Gastrocnemius medialis (tissue), 4 donors: Measurements from ENCODE around the gene EMC8. TPM values are rescaled to one million over a fixed set of nuclear protein-coding genes. Genes with fewer than 3 reads are reported as not detected.

Experiments used
- ATAC-seq, 2 donors: fragments of 150-250 bp; one replicate each; pipeline ENCODE4 v1.9.1; 2016
- DNase-seq, 2 donors: peaks; one replicate each; pipeline ENCODE4 v3.0.0-alpha.2; 2019
- H3K27ac ChIP-seq, 4 donors: fragments of 200-600 bp; sonication (generic); 1 replicate in 1 of 4; 2 replicates in 3 of 4; pipeline ENCODE4 v1.5.1; 2016 to 2018; ENCODE audit warnings: mild to moderate bottlenecking in 2 of 4, moderate library complexity in 1 of 4
- H3K27me3 ChIP-seq, 3 donors: fragments of 200-600 bp; sonication (generic) in 2 of 3; 1 replicate in 1 of 3; 2 replicates in 2 of 3; pipeline versions ENCODE4 v1.5.1 to v1.6.0; 2016 to 2019; ENCODE audit warnings: mild to moderate bottlenecking in 1 of 3, moderate library complexity in 1 of 3
- H3K36me3 ChIP-seq, 2 donors: fragments of 200-600 bp; sonication (generic) in 1 of 2; one replicate each; pipeline ENCODE4 v1.5.1; 2017 to 2018
- H3K4me1 ChIP-seq, 2 donors: fragments of 200-600 bp; sonication (generic) in 1 of 2; one replicate each; pipeline ENCODE4 v1.5.1; 2016 to 2017; ENCODE audit warnings: mild to moderate bottlenecking in 2 of 2
- H3K4me3 ChIP-seq, 4 donors: fragments of 200-600 bp; sonication (generic) in 3 of 4; 1 replicate in 1 of 4; 2 replicates in 3 of 4; pipeline ENCODE4 v1.5.1; 2016 to 2019; ENCODE audit warnings: mild to moderate bottlenecking in 2 of 4
- H3K9me3 ChIP-seq, 3 donors: fragments of 200-600 bp; sonication (generic) in 2 of 3; 1 replicate in 1 of 3; 2 replicates in 2 of 3; pipeline ENCODE4 v1.5.1; 2016 to 2019
- POLR2A ChIP-seq, 2 donors: fragments of 450-650 bp; IDR thresholded peaks; one replicate each; pipeline ENCODE4 v1.6.1; 2017; ENCODE audit warnings: antibody characterized with exemption in 2 of 2, mild to moderate bottlenecking in 2 of 2, moderate library complexity in 2 of 2
- in situ Hi-C, 4 donors: fragments of 200-750 bp; cut with MboI; loops; one replicate each; pipeline versions ENCODE4 v1.15.0 to v1.8.0; 2017; ENCODE audit warnings: low sequenced_read_pairs in 4 of 4
- intact Hi-C: fragments of 100-400 bp; cut with DNase I; formaldehyde crosslinking; loops from one replicate; pipeline ENCODE4 v1.15.1; 2023; ENCODE audit warnings: low total_unique reads
- total RNA-seq, 4 donors: library from RNA; depleted of rRNA; stranded (reverse); fragments of >200 nt; gene quantifications; one replicate each; pipeline versions ENCODE4 v1.1.0 to v1.2.3, GENCODE V29; 2016
- TF ChIP-seq, protein P1 (sequence below), 5 experiments: fragments of 450-650 bp in 3 of 5; fragments of 200-600 bp in 2 of 5; sonication (generic) in 2 of 5; IDR thresholded peaks in 4 of 5; conservative IDR thresholded peaks in 1 of 5; 1 replicate in 4 of 5; 2 replicates in 1 of 5; pipeline ENCODE4 v1.5.1; 2016 to 2019; ENCODE audit warnings: antibody characterized with exemption in 5 of 5, mild to moderate bottlenecking in 3 of 5, moderate library complexity in 3 of 5

The EMC8 gene
- total RNA-seq, 4 donors from 2014 or later, result 29.6 to 39.8 (median 36.4) TPM

DNA sequence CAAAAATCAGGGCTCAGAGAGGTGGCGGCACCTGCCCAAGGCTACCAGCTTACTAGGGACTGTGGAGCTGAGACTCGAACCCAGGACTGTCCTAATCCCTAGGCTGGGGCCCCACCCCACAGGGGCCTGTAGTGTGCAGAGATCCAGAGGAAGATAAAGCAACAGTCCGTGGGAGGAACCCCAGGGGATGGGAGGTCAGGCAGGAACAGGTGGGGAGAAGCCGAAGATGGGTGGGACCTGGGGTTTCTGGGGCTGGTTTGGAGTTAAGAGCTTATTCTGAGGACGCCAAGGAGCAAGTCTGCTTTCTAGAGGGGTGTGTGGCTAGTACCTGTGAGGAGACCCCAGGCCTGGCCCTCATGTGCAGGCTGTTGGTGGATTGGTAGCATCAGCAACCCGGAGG lies 63.4 kb downstream of the EMC8 start:
- DNase-seq, result no peak
- Histone ChIP-seq H3K36me3 (no peaks in the 10 kb centered on the region), H3K9me3 (no peaks in the 10 kb centered on the region), H3K27ac (no peak overlapping the region), H3K4me3 (no peak overlapping the region), H3K4me1 (no peaks in the 10 kb centered on the region), H3K27me3 (no peaks in the 10 kb centered on the region)
- in situ Hi-C loops, result no loop called here
- no peak for ATAC-seq
- intact Hi-C loops, result no loop called here
- no peak for TF ChIP-seq POLR2A (IDR thresholded peaks at IDR 0.05)
- TF ChIP-seq, protein P1, sequence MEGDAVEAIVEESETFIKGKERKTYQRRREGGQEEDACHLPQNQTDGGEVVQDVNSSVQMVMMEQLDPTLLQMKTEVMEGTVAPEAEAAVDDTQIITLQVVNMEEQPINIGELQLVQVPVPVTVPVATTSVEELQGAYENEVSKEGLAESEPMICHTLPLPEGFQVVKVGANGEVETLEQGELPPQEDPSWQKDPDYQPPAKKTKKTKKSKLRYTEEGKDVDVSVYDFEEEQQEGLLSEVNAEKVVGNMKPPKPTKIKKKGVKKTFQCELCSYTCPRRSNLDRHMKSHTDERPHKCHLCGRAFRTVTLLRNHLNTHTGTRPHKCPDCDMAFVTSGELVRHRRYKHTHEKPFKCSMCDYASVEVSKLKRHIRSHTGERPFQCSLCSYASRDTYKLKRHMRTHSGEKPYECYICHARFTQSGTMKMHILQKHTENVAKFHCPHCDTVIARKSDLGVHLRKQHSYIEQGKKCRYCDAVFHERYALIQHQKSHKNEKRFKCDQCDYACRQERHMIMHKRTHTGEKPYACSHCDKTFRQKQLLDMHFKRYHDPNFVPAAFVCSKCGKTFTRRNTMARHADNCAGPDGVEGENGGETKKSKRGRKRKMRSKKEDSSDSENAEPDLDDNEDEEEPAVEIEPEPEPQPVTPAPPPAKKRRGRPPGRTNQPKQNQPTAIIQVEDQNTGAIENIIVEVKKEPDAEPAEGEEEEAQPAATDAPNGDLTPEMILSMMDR (IDR thresholded peaks at IDR 0.05 in 4 of 5, conservative IDR thresholded peaks at IDR 0.05 in 1 of 5), result no peak

DNA sequence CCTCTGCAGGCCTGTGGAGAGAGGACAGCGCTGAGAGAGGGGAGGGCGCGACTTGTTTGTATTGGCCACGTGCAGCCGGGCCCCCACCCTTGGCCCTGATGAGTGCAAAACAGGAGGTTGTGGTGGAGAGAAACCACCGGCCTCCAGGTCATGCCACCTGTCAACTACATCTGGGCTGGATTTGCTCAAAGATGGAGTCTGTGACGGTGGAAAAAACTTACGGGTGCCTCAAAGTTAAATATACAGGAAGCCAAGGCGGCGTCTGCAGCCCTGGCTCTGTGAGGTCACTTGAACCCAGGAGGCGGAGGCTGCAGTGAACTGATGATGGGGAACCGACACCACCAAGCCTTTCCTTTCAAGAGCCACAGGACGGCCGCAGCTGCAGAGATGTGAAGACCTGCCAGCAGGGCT lies 64.1 kb downstream of the EMC8 start:
- intact Hi-C loops, result no loop called here
- TF ChIP-seq POLR2A (IDR thresholded peaks at IDR 0.05), result no peak
- TF ChIP-seq, protein P1 (IDR thresholded peaks at IDR 0.05 in 4 of 5, conservative IDR thresholded peaks at IDR 0.05 in 1 of 5), result no peak

DNA sequence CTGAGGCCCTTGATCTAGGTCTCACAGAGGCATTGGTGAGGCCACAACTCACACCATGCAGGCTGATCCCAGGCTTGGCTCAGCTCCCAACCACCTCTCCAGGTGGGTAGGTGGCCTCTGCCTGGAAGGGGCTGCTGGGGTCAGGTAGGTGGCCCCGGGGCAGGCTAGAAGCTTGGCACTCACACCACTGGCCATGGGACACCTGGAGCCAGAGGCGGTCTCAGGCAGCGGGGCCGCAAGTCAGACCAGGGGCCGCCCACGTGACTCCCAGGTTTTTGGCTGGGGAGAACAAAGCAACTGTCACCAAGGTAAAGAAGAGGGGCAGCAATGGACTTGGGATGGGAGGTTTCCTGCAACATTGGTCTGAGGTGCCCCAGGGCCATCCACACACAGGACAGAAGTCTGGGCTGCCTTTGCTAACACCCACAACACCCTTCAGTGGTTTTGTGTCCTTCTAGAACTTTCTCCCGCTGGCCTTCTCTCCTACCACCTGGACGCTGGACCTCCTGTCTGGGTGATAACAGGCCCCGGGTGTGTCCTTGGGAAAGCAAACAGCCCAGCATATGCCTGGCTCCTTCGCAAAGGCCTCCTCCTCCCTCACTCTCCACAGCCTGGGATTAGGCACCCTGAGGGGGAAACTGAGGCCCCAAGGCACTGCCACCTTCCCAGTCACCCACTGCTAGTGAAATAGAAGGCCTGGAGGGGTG lies 64.9 kb downstream of the EMC8 start:
- Histone ChIP-seq H3K9me3 (no peaks in the 10 kb centered on the region), H3K27me3 (no peaks in the 10 kb centered on the region), H3K27ac (no peak overlapping the region), H3K4me3 (no peak overlapping the region), H3K36me3 (no peaks in the 10 kb centered on the region), H3K4me1 (no peaks in the 10 kb centered on the region)
- DNase-seq, result no peak
- in situ Hi-C loops (no loop called here), intact Hi-C loops (no loop called here)
- ATAC-seq, result no peak
- TF ChIP-seq, protein P1 (IDR thresholded peaks at IDR 0.05 in 4 of 5, conservative IDR thresholded peaks at IDR 0.05 in 1 of 5), result no peak
- no peak for TF ChIP-seq POLR2A (IDR thresholded peaks at IDR 0.05)

More for the DNA sequence above, 64.1 kb downstream of the EMC8 start:
- DNase-seq (no peak), ATAC-seq (no peak)
- in situ Hi-C loops, result no loop called here
- no peak overlapping the region for H3K4me3 ChIP-seq
- no peaks in the 10 kb centered on the region for H3K36me3 ChIP-seq
- no peak overlapping the region for H3K27ac ChIP-seq
- no peaks in the 10 kb centered on the region for H3K27me3 ChIP-seq
- H3K4me1 ChIP-seq, result no peaks in the 10 kb centered on the region
- no peaks in the 10 kb centered on the region for H3K9me3 ChIP-seq

DNA sequence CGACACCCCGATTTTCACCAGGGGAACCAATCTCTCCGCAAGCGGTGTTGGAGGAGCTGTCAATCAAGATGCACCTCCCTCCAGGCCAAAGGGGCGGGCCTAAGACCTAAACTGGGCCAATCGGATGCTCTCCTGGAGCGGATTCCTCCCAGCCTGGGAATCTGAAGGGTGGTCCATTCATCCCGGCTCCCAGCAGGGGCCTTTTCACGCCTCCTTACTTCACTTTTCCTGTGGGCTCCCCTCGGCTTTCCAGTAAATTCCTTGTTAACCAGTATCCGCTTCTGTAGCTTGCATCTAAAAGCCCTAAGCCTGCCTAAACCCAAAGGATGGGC lies 65.5 kb downstream of the EMC8 start:
- TF ChIP-seq, protein P1 (IDR thresholded peaks at IDR 0.05 in 4 of 5, conservative IDR thresholded peaks at IDR 0.05 in 1 of 5), result no peak
- no peak for TF ChIP-seq POLR2A (IDR thresholded peaks at IDR 0.05)
- no peak for DNase-seq
- H3K4me3 ChIP-seq, result no peak overlapping the region
- intact Hi-C loops, result no loop called here
- H3K9me3 ChIP-seq, result no peaks in the 10 kb centered on the region
- H3K36me3 ChIP-seq, result no peaks in the 10 kb centered on the region
- in situ Hi-C loops, result no loop called here
- peak in 1 of 2 donors; percentile 32 for ATAC-seq
- no peaks in the 10 kb centered on the region for H3K4me1 ChIP-seq
- no peak overlapping the region for H3K27ac ChIP-seq
- H3K27me3 ChIP-seq, result no peaks in the 10 kb centered on the region
